MCF 10A (cell line): ENCODE data around the gene FBXO39. TPM values are rescaled to one million over a fixed set of nuclear protein-coding genes. Genes with fewer than 3 reads are reported as not detected.

Experiments
- BruUV-seq: library from RNA; stranded (reverse); fragments of 400-500 nt; replicated peaks from 2 replicates; lab custom pipeline; 2021; lab: Mats Ljungman, UMichigan
- CTCF ChIA-PET: fragments of 300-600 bp; sonication (Branson Sonifier 250); formaldehyde crosslinking; extraction: SDS; loops from one replicate; lab custom pipeline; 2021; ENCODE audit warnings: antibody characterized with exemption, inconsistent platforms; lab: Yijun Ruan, JAX
- POLR2A ChIA-PET: fragments of 300-600, 350-650 bp; sonication (Branson Sonifier 250); formaldehyde crosslinking; extraction: SDS; loops from one replicate; lab custom pipeline; 2020; ENCODE audit warnings: antibody characterized with exemption, inconsistent platforms; lab: Yijun Ruan, JAX
- DNase-seq: peaks from one replicate; pipeline ENCODE4 v3.0.0-alpha.2; 2018; ENCODE audit not compliant: unreplicated experiment
- H3K27ac Mint-ChIP-seq: one replicate; pipeline ENCODE4 v1.8.0; 2022; ENCODE audit warnings: mild to moderate bottlenecking, low read depth, mixed read lengths; ENCODE audit not compliant: unreplicated experiment
- H3K27me3 Mint-ChIP-seq: one replicate; pipeline ENCODE4 v1.8.0; 2022; ENCODE audit warnings: mixed read lengths; ENCODE audit not compliant: insufficient read depth, unreplicated experiment
- H3K36me3 Mint-ChIP-seq: one replicate; pipeline ENCODE4 v1.8.0; 2022; ENCODE audit warnings: mild to moderate bottlenecking, moderate library complexity, mixed read lengths; ENCODE audit not compliant: insufficient read depth, unreplicated experiment
- H3K4me1 Mint-ChIP-seq: one replicate; pipeline ENCODE4 v1.8.0; 2022; ENCODE audit warnings: mixed read lengths; ENCODE audit not compliant: insufficient read depth, unreplicated experiment
- H3K4me3 Mint-ChIP-seq: one replicate; pipeline ENCODE4 v1.8.0; 2022; ENCODE audit warnings: mild to moderate bottlenecking, moderate library complexity, mixed read lengths; ENCODE audit not compliant: unreplicated experiment
- H3K9me3 Mint-ChIP-seq: one replicate; pipeline ENCODE4 v1.8.0; 2022; ENCODE audit warnings: mixed read lengths; ENCODE audit not compliant: unreplicated experiment
- intact Hi-C: fragments of 100-400 bp; cut with micrococcal nuclease; formaldehyde crosslinking; loops from 2 replicates; pipeline ENCODE4 v1.14.1; 2022
- total RNA-seq: library from RNA; stranded (reverse); gene quantifications from 2 replicates; pipeline ENCODE4 v1.2.3, GENCODE V29; 2022
- TF ChIP-seq, protein P1 (sequence below): fragments of 200-600 bp; IDR thresholded peaks from one replicate; pipeline ENCODE4 v1.8.0; 2022; ENCODE audit warnings: antibody characterized with exemption, mild to moderate bottlenecking; ENCODE audit not compliant: unreplicated experiment

FBXO39 gene
- total RNA-seq, 1 experiment from 2014 or later, result 1.4 TPM

- ChIA-PET POLR2A (interaction anchor here (1.6 kb wide), 1 partner anchor 10 kb away, joined by 5 read pairs; no protein-coding TSS in a partner anchor), CTCF (no interaction called here)
- no peaks in the 10 kb centered on the region for H3K27me3 Mint-ChIP-seq
- no peak overlapping the region for H3K4me3 Mint-ChIP-seq
- DNase-seq, result no peak
- intact Hi-C loops, result no loop called here
- no peaks in the 10 kb centered on the region for H3K9me3 Mint-ChIP-seq
- TF ChIP-seq, protein P1, sequence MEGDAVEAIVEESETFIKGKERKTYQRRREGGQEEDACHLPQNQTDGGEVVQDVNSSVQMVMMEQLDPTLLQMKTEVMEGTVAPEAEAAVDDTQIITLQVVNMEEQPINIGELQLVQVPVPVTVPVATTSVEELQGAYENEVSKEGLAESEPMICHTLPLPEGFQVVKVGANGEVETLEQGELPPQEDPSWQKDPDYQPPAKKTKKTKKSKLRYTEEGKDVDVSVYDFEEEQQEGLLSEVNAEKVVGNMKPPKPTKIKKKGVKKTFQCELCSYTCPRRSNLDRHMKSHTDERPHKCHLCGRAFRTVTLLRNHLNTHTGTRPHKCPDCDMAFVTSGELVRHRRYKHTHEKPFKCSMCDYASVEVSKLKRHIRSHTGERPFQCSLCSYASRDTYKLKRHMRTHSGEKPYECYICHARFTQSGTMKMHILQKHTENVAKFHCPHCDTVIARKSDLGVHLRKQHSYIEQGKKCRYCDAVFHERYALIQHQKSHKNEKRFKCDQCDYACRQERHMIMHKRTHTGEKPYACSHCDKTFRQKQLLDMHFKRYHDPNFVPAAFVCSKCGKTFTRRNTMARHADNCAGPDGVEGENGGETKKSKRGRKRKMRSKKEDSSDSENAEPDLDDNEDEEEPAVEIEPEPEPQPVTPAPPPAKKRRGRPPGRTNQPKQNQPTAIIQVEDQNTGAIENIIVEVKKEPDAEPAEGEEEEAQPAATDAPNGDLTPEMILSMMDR, result no peak
- H3K4me1 Mint-ChIP-seq, result peaks cover 5% of the 10 kb centered on the region
- peaks cover 6% of the 10 kb centered on the region for H3K36me3 Mint-ChIP-seq
- BruUV-seq, result no TSS peak
- H3K27ac Mint-ChIP-seq, result no peak overlapping the region
These were observed 3.4 kb downstream of the FBXO39 start for GRCh38 chr17:6779411-6779810.

DNA sequence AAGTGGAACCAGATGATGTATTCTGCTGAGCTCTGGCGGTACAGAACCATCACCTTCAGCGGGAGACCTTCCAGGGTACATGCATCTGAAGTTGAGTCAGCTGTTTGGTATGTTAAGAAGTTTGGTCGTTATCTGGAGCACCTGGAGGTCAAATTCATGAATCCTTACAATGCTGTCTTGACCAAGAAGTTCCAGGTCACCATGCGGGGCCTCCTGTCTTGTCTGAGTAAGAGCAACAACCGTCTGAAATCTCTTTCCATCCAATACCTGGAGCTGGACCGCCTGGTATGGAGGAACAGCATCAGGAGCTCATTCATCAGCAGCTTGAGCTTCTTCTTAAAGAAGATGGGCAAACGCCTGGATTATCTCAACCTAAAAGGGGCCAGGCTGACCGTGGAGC, 4.0 kb downstream of the FBXO39 start:
- ChIA-PET CTCF (interaction anchor here (0.7 kb wide), 1 partner anchor 20 kb away, joined by 3 read pairs; no protein-coding TSS in a partner anchor), POLR2A (interaction anchor here (1.6 kb wide), 1 partner anchor 10 kb away, joined by 5 read pairs; no protein-coding TSS in a partner anchor)
- Mint-ChIP-seq H3K4me1 (peaks cover 5% of the 10 kb centered on the region), H3K27me3 (no peaks in the 10 kb centered on the region), H3K36me3 (peaks cover 6% of the 10 kb centered on the region), H3K4me3 (no peak overlapping the region), H3K9me3 (no peaks in the 10 kb centered on the region), H3K27ac (no peak overlapping the region)
- DNase-seq, result no peak
- TF ChIP-seq, protein P1, result no peak
- no TSS peak for BruUV-seq
- intact Hi-C loops, result no loop called here

- Mint-ChIP-seq H3K4me3 (no peak overlapping the region), H3K27ac (no peak overlapping the region), H3K9me3 (no peaks in the 10 kb centered on the region), H3K36me3 (peaks cover 6% of the 10 kb centered on the region), H3K27me3 (no peaks in the 10 kb centered on the region), H3K4me1 (peaks cover 6% of the 10 kb centered on the region)
- no peak for DNase-seq
- POLR2A ChIA-PET, result interaction anchor here (1.6 kb wide), 1 partner anchor 9 kb away, joined by 5 read pairs; no protein-coding TSS in a partner anchor
- intact Hi-C loops, result no loop called here
- BruUV-seq, result no TSS peak
- CTCF ChIA-PET, result no interaction called here
- TF ChIP-seq, protein P1, result no peak
These were observed 4.9 kb downstream of the FBXO39 start for GRCh38 chr17:6780886-6781285.

- Mint-ChIP-seq H3K9me3 (no peaks in the 10 kb centered on the region), H3K27me3 (no peaks in the 10 kb centered on the region), H3K36me3 (peaks cover 6% of the 10 kb centered on the region), H3K4me1 (peaks cover 20% of the 10 kb centered on the region), H3K4me3 (no peak overlapping the region), H3K27ac (no peak overlapping the region)
- ChIA-PET CTCF (no interaction called here), POLR2A (interaction anchor here (0.6 kb wide), 1 partner anchor 122 kb away, joined by 3 read pairs; no protein-coding TSS in a partner anchor)
- intact Hi-C loops, result no loop called here
- no peak for DNase-seq
- no TSS peak for BruUV-seq
- TF ChIP-seq, protein P1, result no peak
These were observed 6.2 kb downstream of the FBXO39 start for GRCh38 chr17:6782244-6782643.
